A673 (cell line): ENCODE results near the gene PIAS4.

ENCODE experiments used
- CTCF ChIP-seq: fragments of 300-800, 200-600 bp; sonication (generic); conservative IDR thresholded peaks from 2 replicates; pipeline ENCODE4 v1.5.1; 2017; ENCODE audit warnings: low read depth, mild to moderate bottlenecking, antibody characterized with exemption, low read length, moderate library complexity, mixed read lengths
- EZH2 ChIP-seq: fragments of 200-600 bp; sonication (generic); IDR thresholded peaks from 2 replicates; pipeline ENCODE4 v1.6.1; 2017; ENCODE audit warnings: borderline replicate concordance, low read depth, mild to moderate bottlenecking, mixed read lengths, antibody characterized with exemption, low read length; ENCODE audit not compliant: poor library complexity, severe bottlenecking

- TF ChIP-seq CTCF (no peak), EZH2 (no peak)
Observed at GRCh38 chr19:4031420-4031819, 23.9 kb downstream of the PIAS4 start.
